Activated T-cell treated with anti-CD3 and anti-CD28 coated beads, Interleukin-2, amount 50 U/mL, for 1 hour (primary cell): ENCODE results near the gene TAF5.
"Not testable (repeated sequence)": the region's sequence is repeated elsewhere in the genome, so short reads cannot be mapped to it uniquely, and the experiment has no call there.

Experiments used
- DNase-seq: peaks from one replicate; pipeline ENCODE4 v3.0.0-alpha.2; 2020

Gene TAF5

GRCh38 chr10:103367782-103368518, at the start of gene TAF5:
Gene TAF5 (plus strand): TSS chr10:103367976. CDS start chr10:103367990, 14 bp downstream.
- DNase-seq: peak; percentile 85

- no peak for DNase-seq
Observed at GRCh38 chr10:103327906-103328305, 39.9 kb upstream of the TAF5 start.

DNA sequence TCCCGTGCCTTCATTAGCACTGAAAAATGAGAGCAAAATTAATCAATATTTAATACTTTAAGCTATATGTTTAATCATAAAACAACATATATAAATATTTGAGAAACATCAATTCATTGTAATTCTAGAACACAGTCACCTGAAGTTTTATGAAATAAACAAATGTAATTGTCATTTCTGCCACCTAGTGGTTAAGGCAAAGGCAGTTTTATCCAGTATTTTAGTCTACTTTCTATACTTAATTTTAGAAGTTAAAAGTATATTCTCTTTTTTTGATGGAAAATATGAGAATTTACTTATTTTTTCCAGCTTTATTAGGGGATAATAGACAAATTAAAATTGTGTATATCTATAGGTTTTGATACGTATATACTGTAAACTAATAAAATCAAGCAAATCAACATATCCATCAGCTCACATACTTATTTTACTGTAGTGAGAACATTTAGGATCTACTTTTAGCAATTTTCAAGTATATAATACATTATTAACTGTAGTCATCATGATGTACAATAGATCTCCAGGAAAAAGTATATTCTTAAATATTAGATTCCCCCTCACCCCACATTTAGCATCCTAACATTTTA, 33.7 kb upstream of the TAF5 start:
- DNase-seq: no peak

DNA sequence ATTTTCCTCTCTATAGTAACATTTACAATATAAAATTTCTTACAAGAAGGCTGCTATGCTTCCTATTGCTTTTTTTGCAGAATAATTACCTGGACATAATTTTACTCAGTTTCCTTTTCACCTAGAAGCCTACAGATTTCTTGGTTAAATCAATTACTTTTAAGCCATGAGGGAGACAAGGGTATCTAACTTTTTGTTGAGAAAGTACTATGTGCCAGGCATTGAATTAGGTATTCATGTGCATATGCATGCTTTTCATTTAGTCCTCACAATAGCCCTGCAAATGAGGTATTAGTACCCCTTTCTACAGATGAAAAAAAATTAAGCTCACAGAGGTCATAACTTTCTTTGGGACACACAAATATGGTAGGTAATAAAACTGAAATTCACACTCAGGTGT, 33.2 kb upstream of the TAF5 start:
- no peak for DNase-seq

DNA sequence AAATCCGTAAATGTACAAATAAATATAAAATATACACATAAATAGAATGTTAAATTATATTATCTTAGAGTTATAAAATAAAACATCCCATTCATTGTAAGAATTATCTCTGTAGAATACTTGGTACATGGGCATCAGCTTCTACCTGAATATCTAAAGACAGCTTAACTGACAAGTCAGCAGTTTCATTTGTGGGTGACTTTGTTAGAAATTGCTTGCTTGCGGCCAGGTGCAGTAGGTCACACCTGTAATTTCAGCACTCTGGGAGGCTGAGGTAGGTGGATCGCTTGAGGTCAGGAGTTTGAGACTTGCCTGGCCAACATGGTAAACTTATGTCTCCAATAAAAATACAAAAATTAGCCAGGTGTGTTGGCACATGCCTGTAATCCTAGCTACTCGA, 31.4 kb upstream of the TAF5 start:
- no peak for DNase-seq

- DNase-seq: no peak
Observed at GRCh38 chr10:103350175-103350516, 17.6 kb upstream of the TAF5 start.

DNA sequence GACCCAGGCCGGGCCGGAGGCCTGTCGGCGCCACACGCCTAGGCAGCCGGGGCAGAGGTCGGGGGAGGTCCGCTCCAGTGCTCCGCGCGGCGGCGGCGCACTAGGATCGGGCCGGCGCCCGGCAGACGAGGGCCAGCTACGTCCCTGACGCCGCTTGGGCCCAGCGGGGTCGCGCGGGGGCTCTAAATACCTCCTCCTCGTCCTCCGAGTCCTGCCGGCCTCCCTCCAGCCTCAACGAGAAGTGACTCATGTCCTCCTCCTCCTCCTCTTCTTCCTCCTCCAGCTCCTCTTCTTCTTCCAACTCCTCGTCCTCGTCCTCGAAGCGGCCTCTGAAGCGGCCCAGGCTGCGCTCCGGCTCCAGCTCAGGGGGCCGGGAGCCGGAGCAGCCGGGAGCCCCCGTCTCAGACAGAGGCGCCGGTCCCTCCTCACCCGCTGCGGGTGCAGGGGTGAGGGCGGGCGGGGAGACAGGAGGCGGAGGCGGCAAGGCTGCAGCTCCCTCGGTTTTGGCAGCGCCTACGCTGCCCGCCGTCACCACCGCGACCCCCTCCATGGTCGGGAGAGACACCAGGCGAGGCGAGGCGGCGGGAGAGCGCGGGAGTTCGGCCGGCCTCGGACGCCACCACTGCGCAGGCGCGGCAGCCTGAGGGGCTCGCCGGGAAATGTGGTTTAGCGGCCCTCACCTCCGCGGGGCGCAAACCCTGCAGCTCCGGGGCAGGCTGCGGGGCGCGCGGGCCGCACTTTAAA, 17.1 kb upstream of the TAF5 start, which contains the start of gene PCGF6:
PCGF6 (minus strand) TSS at position 624 of the 744 bp plus-strand sequence; CDS start at position 550, 74 bp downstream.
- peak; percentile 77 for DNase-seq

DNA sequence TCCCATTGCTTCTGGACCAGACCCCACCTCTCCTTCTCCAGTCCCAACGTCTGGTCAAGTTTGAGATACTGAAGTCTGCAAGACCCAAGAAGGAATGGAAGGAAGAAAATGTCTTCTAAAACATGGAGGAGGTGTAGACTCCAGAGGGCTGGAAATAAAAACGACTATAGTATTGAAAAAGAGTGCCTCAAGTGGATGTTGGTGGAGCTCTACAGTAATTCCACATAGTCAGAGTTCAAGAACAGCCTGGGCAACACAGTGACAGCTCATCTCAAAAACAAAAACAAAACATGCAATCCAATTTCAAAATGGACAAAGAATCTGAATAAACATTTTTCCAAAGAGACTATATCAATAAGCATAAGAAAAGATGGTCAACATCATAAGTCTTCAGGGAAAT, 14.5 kb upstream of the TAF5 start:
- no peak for DNase-seq

GRCh38 chr10:103354567-103354966, 13.2 kb upstream of the TAF5 start:
- not testable (repeated sequence) for DNase-seq

DNA sequence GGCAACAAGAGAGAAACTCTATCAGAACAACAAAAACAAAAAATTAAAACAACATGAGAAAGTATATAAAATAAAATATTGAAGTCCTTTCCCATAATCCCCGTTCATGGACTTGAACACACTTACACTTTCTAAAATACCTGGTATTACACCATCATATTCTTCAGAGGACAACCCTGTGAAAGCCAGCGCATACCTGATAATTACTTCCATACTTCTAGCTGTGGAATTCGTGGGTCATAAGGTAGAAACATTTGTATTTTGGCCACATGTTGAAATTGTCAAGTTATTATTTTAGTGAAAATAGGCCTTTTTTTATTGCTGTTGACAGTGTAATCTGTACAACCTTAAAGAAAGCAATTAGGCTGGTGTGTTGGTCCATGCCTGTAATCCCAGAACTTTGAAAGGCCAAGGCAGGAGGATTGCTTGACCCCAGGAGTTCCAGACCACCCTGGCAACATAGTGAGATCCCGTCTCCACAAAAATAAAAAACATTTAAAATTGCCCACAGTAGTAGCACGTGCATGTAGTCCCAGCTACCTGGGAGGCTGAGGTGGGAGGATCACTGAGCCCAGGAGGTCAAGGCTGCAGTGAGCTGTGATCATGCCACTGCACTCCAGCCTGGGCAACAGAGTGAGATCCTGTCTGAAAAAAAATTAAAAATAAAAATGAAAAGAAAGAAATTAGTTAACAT, 11.7 kb upstream of the TAF5 start:
- no peak for DNase-seq

DNA sequence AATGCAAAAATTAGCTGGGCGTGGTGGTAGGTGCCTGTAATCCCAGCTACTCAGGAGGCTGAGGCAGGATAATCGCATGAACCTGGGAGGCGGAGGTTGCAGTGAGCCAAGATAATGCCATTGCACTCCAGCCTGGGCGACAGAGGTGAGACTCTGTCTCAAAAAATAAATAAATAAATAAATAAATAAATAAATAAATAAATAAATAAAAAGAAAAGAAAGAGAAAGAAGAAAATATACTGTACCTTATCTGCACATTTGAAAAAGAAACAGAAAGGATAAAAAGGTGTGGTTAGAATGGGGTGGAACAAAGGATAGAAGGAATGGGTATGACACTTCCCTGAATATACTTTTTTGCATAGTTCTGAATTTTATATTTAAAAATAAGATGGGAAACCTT, 8.3 kb upstream of the TAF5 start:
- DNase-seq: not testable (repeated sequence)

- DNase-seq: not testable (repeated sequence)
Observed at GRCh38 chr10:103360791-103361190, 7.0 kb upstream of the TAF5 start.

- DNase-seq: no peak
Observed at GRCh38 chr10:103367379-103367781, 396 bp upstream of the TAF5 start.

GRCh38 chr10:103373544-103373943, 5.8 kb downstream of the TAF5 start:
- DNase-seq: no peak

GRCh38 chr10:103374263-103374662, 6.5 kb downstream of the TAF5 start:
- no peak for DNase-seq

DNA sequence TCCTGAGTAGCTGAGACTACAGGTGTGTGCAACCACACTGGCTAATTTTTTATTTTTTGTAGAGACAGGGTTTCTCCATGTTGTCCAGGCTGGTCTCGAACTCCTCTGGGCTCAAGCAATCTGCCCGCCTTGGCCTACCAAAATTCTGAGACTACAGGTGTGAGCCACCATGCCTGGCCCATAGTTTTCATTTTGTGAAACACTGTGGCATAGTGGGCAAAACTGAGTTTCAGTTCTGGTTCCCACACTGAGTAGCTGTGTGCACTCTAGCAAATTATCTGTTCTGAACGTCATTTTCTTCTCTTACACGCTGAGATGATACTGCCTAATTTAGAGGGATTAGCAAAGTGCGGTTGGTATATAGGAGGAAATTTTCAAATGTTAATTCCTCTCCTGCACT, 15.0 kb downstream of the TAF5 start:
- DNase-seq: no peak

DNA sequence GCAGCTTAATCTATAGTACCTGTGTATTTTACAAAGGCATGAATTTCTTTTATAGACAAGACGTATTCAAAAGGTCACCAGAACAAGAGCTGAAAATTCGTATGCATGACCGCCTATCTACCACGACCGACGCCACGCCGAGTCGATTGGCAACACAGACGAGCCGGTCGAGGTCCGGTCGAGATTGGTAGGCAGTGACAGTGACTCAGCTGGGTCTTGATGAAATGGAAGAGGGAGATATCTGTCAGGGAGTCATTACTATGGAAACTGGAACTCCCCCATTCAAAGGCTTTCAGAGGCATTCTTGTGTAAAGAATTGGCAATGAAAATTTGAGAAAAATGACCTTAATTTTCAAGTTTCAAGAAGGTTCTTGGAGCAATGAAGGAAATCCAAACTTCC, 26.4 kb downstream of the TAF5 start:
- no peak for DNase-seq

DNA sequence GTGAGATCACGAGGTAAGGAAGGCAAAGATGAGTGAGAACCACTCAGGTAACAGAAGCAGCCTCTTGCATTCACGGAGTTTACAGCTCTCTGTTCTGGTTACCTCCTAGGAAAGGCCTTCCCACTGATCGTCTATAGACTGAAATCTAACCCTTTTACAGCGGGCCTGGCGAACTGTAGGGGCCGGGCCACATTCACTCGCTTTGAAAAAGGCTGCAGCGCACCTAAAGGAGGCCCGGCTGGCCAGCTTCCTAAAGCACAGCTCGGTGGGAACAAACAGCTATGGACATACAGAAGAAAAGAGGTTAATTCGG, 27.9 kb downstream of the TAF5 start:
- no peak for DNase-seq

DNA sequence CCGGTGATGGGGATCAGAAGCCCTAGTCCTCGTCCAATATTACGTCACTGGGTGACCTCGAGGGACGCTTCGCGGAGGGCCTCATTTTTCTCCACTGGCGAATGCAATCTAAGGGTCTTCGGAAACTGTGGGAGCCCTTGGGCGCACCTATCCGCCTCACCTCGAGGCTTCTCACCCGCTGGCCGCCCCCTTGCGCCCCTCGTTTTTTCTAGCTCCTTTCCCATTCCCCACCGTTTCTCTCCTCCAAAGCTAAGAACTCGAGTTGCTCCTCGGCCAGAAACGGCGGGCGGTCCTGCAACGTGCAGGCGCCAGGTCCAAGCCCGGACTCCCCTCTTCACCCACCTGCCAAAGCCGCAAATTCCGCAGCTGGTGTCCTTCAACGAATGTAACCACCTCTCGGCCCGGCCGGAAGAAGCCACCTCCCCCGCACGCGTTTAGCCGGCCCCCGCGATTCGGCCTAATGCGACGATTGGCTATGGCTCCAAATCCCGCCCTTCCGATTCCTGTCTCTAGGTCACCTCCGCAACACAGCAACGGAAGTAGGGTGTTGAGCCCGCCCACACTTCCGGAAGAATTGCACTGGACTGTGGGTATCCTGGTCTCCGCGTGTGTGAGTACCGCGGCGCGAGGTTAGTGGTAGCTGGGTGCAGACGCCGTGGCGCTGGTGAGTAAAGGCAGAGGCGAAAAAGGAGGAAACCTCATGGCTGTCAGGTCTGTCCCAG, 28.5 kb downstream of the TAF5 start, which contains the start of the genes ATP5MK and PDCD11:
ATP5MK (minus strand) TSS at position 409 of the 722 bp plus-strand sequence. CDS start 4,018 bp downstream, outside the sequence.
PDCD11 (plus strand) TSS at position 560 of the 722 bp plus-strand sequence. CDS start 1,801 bp downstream, outside the sequence.
- DNase-seq: peak; percentile 90

GRCh38 chr10:103396789-103397087, 29.0 kb downstream of the TAF5 start:
- no peak for DNase-seq

DNA sequence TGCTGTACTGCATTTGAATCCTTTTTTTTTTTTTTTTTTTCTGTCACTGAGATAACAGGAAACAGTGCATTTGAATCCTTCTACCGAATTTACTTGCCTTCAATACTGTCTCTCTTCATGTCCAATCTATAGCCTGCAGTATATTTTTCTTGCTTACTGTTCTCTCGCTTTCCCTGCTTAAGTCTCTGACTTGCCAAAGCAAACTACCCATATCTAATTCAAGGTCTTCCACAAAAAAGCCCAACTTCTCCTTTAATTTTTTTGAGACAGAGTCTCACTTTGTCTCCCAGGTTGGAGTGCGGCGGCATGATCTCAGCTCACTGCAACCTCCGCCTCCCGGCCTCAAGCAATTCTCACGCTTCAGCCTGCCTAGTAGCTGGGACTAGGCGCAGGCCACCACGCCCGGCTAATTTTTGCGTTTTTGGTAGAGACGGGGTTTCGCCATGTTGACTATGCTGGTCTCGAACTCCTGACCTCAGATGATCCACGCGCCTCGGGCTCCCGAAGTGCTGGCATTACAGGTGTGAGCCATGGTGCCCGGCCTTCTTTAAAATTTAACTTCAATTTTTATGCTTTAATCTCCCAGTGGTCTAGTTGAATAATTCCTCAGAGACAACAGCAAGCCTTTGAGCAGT, 29.5 kb downstream of the TAF5 start:
- no peak for DNase-seq

GRCh38 chr10:103413564-103413963, 45.8 kb downstream of the TAF5 start:
- DNase-seq: no peak
